HG03064 (cell line): ENCODE results near the gene MC1R.

Experiments used
- ATAC-seq: cut with Tn5 transposase; IDR thresholded peaks from one replicate; pipeline ENCODE4 v1.9.1; 2021; ENCODE audit warnings: low read depth; ENCODE audit not compliant: unreplicated experiment

The MC1R gene

GRCh38 chr16:89895482-89896250, 23.0 kb upstream of the MC1R start:
- ATAC-seq, result no peak

GRCh38 chr16:89897204-89897603, 21.5 kb upstream of the MC1R start:
- ATAC-seq, result no peak

- no peak for ATAC-seq
These were observed 20.3 kb upstream of the MC1R start for GRCh38 chr16:89898201-89898967.

- ATAC-seq, result no peak
These were observed 18.7 kb upstream of the MC1R start for GRCh38 chr16:89899879-89900481.

DNA sequence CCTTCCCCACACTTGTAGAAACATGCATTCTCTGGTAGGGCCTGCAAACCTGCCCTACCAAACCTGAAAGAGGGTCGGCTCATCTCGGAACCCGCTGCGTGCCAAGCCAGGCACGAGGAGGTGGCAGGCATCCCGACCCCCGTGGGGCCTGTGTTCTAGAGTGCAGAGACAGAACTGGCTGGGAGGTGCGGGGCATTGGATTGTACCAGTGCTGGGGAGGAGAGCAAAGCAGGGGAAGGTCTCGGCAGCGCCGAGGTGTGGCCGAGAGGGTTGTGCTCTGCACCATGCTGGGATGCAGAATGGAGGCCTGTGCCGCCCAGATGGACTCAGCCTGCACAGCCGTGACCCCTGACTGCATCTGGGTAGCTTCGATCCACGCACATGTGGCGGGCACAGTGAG, 17.8 kb upstream of the MC1R start:
- no peak for ATAC-seq

GRCh38 chr16:89902980-89903379, 15.7 kb upstream of the MC1R start:
- no peak for ATAC-seq

- no peak for ATAC-seq
These were observed 14.7 kb upstream of the MC1R start for GRCh38 chr16:89903908-89904515.

DNA sequence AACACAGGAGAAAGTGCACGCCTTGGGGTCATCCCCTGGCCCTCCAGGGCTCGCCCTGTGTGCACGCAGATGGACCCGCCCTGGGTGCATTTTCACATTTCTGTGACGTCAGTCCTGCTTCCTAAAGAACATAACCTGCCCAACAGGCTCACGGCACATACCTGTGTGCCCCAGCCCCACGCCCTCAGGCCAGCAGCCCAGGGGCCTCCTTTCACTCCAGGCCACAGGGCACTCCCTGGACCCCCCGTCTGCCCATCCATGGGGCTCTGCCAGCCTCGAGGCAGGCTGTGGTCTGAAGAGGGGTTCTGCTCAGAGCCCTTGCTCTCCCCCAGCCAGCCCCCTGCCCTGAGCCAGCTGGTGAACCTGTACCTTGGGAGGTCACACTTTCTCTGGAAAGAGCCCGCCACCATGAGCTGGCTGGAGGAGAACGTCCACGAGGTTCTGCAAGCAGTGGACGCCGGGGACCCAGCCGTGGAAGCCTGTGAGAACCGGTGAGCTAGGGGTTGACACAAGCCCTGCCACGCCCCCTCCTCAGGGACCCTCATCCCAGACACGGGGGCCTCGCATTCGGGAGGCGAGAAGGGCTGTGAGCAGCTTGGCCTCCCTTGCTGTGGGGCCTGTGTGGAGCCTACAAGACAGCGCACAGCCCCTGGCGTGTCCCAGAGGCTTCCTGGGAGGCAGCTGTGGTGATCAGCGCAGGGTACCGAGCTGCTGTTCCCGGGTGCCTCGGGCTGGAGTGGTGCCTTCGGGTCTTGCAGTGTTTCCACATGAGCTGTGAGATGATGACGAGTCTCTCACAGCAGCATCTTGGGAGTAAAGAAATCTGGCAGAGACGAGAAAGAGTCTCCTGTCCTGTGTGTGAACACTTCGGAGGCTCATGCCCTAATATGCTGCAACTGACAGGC, 13.8 kb upstream of the MC1R start:
- ATAC-seq, result no peak

DNA sequence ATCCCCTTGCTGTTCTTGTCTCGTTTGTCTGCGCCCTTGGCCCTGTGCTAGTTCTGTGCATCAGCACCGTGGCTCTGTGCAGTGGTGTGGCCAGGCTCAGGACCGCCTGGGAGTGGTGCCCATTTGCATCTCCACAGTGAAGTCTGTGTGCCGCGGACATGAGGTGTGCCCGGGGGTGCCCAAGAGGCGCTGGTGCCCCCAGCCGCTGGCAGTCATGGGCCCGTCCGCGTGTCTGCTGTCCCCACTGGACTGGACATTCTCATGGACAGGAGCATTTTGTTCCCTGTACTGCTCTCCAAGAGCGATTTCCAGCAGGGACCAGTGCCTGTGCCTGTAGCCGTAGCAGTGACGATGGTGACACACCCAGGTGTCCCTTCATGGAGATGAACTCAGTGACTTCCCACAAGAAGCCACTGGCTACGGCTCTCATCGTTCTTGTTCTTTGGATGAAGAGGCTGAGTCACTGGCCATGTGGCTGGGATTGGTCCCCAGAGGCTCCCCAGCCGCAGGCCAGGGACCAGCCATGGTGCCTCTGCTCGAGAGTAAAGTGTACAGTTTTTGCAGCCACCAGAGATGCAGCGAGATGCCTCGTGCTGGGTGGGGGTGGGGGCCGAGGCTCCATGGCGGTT, 13.0 kb upstream of the MC1R start:
- no peak for ATAC-seq

DNA sequence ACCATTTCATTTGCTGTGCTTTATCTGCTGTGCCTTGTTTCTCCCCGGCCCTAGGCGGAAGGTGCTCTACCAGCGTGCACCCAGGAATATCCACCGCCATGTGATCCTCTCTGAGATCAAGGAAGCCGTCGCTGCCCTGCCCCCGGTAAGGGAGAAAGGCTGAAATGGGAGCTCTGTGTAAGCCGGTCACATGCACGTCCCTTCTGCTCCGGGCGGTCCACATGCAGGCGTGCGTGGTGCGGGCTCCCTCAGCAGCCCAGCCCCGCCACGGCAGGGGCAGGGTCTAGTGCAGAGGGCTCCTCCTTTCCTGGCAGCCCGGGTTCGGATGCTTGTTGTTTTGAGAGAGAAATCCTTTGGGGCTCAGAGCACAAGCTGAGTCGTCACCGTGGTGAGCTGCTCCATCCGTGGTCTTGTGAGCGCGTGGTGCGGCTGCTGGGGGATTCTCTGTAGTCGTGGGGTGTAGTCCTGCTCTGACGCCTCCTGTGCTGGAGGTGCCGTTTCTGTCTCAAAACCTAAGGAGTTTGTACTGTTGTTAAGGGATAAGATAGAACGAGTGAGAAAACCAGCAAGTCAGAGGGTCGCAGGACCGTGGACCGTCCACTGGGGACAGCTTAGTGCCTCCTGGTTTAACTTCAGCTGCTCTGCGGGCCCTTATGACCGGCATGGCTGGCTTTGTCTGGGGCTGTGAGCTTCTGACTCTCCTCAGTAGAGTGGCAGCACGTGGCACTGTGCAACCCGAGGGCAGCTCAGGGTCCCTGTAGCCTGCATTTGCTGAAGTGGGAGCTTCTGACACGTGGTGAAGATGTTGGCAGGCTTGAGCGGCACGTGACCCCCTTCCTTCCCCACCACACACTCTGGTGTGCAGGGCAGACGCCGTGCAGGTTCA, 12.3 kb upstream of the MC1R start:
- ATAC-seq, result no peak

DNA sequence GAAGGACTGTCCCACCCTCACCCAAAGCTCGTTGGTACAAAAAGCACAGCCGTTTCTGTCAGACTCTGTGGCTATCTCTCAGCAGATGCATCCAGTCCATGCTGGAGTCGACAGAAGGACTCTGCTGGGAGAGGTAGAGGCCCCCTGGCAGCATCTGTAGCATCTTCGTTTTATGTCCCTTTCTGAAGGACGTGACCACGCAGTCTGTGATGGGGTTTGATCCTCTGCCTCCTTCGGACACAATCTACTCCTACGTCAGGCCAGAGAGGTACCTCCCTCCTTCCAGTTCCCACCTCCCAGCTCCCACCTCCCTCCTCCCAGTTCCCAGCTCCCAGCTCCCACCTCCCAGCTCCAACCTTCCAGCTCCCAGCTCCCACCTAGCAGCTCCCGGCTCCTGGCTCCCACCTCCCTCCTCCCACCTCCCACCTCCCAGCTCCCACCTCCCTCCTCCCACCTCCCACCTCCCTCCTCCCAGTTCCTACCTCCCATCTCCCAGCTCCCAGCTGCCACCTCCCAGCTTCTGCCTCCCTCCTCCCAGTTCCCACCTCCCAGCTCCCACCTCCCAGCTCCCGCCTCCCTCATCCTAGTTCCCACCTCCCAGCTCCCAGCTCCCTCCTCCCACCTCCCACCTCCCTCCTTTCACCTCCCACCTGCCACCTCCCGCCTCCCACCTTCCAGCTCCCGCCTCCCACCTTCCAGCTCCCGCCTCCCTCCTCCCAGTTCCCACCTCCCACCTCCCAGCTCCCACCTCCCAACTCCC, 11.4 kb upstream of the MC1R start:
- no peak for ATAC-seq

- no peak for ATAC-seq
These were observed 10.4 kb upstream of the MC1R start for GRCh38 chr16:89908236-89908635.

- ATAC-seq, result no peak
These were observed 8.6 kb upstream of the MC1R start for GRCh38 chr16:89909777-89910716.

DNA sequence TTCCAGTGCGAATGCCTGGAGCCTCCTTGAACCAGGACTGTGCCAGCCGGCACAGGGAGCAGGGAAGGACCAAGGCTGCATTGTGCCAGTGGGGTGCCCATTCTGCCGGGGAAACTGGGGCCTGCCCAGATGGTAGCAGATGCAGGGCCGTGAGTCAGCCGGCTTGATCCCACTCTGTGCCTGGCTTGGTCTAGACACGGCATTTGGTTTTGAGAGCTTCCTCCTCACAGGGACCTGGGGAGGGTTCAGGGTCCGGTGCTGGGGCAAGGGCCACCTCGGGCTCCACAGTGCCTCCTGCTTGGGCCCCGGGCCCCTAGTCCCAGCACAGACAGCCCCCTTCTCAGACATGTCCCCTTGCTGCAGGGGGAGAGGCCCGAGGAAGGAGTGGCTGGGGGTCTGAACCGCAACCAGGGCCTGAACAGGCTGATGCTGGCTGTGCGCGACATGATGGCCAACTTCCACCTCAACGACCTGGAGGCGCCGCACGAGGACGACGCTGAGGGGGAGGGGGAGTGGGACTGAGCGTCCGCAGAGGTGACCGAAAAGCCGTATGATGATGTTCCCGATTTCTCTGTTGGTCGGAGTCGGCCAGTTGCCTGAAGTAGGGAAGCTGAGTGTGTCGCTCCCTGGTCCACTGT, 7.8 kb upstream of the MC1R start:
- ATAC-seq, result no peak

- no peak for ATAC-seq
These were observed 7.3 kb upstream of the MC1R start for GRCh38 chr16:89911375-89911774.

- ATAC-seq, result no peak
These were observed 6.5 kb upstream of the MC1R start for GRCh38 chr16:89912143-89912542.

DNA sequence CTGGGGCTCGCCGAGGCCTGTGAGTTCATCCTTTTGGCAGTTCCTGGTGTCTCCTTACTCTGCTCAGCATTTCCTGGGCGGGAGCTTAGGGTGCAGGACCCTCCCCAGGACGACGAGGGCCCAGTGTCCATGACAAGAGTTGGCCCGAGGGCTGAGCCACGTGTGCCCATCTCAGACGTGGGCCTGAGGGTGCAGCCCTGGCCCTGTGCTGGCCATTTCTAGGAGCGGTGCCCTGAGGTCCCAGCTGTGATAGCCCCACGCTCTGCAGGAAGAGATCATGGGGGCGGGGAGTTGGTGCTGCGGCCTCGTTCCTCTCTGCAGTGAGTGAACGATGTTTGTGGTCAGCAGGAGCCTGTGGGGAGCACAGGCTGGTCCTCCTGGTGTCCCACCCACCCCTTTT, 6.0 kb upstream of the MC1R start:
- no peak for ATAC-seq
